Stomach (tissue), 4 donors: ENCODE results near the gene ERCC5.

Source experiments
- POLR2A ChIP-seq, 4 donors: fragments of 450-650 bp; IDR thresholded peaks; one replicate each; pipeline ENCODE4 v1.6.1; 2016; ENCODE audit warnings: antibody characterized with exemption in 4 of 4, control low read depth in 2 of 4, mild to moderate bottlenecking in 1 of 4, moderate library complexity in 1 of 4
- POLR2AphosphoS5 ChIP-seq, 3 donors: sonication (generic); formaldehyde crosslinking; IDR thresholded peaks; one replicate each; pipeline ENCODE4 v1.6.1; 2016; ENCODE audit warnings: antibody characterized with exemption in 3 of 3

GRCh38 chr13:102909971-102910370 is 64.1 kb downstream of the ERCC5 start:
- TF ChIP-seq POLR2AphosphoS5 (IDR thresholded peaks at IDR 0.05), result no peak
- TF ChIP-seq POLR2A (IDR thresholded peaks at IDR 0.05), result no peak
